KMS-11 (cell line): ENCODE measurements around the gene BIVM.

Experiments
- H2AFZ ChIP-seq: fragments of 200-600 bp; sonication (generic); 2 replicates; pipeline ENCODE4 v1.6.1; 2016; ENCODE audit warnings: antibody characterized with exemption, mixed run types, low read depth
- H3K27ac ChIP-seq: fragments of 200-600 bp; sonication (generic); 2 replicates; pipeline ENCODE4 v1.6.1; 2016; ENCODE audit warnings: mild to moderate bottlenecking, mixed run types
- H3K27me3 ChIP-seq: fragments of 200-600 bp; sonication (generic); 2 replicates; pipeline ENCODE4 v1.6.1; 2017; ENCODE audit warnings: mild to moderate bottlenecking, low read depth, mixed run types, moderate library complexity; ENCODE audit not compliant: insufficient read depth
- H3K36me3 ChIP-seq: fragments of 200-600 bp; sonication (generic); 2 replicates; pipeline ENCODE4 v1.6.1; 2017; ENCODE audit warnings: mild to moderate bottlenecking, mixed run types; ENCODE audit not compliant: insufficient read depth
- H3K4me1 ChIP-seq: fragments of 200-600 bp; sonication (generic); 2 replicates; pipeline ENCODE4 v1.6.1; 2016; ENCODE audit warnings: mild to moderate bottlenecking, low read depth, mixed run types; ENCODE audit not compliant: poor library complexity, severe bottlenecking
- H3K4me2 ChIP-seq: fragments of 200-600 bp; sonication (generic); 2 replicates; pipeline ENCODE4 v1.7.0; 2016; ENCODE audit warnings: mild to moderate bottlenecking, mixed run types
- H3K4me3 ChIP-seq: fragments of 200-600 bp; sonication (generic); IDR thresholded peaks from 2 replicates; pipeline ENCODE4 v1.6.1; 2017; ENCODE audit warnings: low read depth, low read length, mixed read lengths; ENCODE audit not compliant: insufficient read depth
- H3K79me2 ChIP-seq: fragments of 200-600 bp; sonication (generic); 2 replicates; pipeline ENCODE4 v1.6.1; 2016; ENCODE audit warnings: low read depth, mixed run types; ENCODE audit not compliant: insufficient read depth
- H3K9ac ChIP-seq: fragments of 200-600 bp; sonication (generic); 2 replicates; pipeline ENCODE4 v1.6.1; 2016; ENCODE audit warnings: mild to moderate bottlenecking, mixed run types
- H4K20me1 ChIP-seq: fragments of 200-600 bp; sonication (generic); 2 replicates; pipeline ENCODE4 v1.6.1; 2016; ENCODE audit warnings: mild to moderate bottlenecking, mixed run types; ENCODE audit not compliant: insufficient read depth
- CTCF ChIP-seq: fragments of 200-600 bp; sonication (generic); conservative IDR thresholded peaks from 2 replicates; pipeline ENCODE4 v1.6.1; 2017; ENCODE audit warnings: low read depth, mild to moderate bottlenecking, antibody characterized with exemption, low read length, moderate library complexity, mixed read lengths

Gene BIVM

GRCh38 chr13:102863590-102863989, 64.7 kb downstream of the BIVM start:
- Histone ChIP-seq H3K9ac (no peak overlapping the region), H3K27me3 (no peaks in the 10 kb centered on the region), H4K20me1 (no peaks in the 10 kb centered on the region), H3K4me2 (no peak overlapping the region), H3K36me3 (no peaks in the 10 kb centered on the region), H3K4me1 (no peaks in the 10 kb centered on the region), H3K4me3 (no peak overlapping the region), H2AFZ (no peak overlapping the region), H3K27ac (no peak overlapping the region), H3K79me2 (no peaks in the 10 kb centered on the region)
- TF ChIP-seq CTCF: no peak

DNA sequence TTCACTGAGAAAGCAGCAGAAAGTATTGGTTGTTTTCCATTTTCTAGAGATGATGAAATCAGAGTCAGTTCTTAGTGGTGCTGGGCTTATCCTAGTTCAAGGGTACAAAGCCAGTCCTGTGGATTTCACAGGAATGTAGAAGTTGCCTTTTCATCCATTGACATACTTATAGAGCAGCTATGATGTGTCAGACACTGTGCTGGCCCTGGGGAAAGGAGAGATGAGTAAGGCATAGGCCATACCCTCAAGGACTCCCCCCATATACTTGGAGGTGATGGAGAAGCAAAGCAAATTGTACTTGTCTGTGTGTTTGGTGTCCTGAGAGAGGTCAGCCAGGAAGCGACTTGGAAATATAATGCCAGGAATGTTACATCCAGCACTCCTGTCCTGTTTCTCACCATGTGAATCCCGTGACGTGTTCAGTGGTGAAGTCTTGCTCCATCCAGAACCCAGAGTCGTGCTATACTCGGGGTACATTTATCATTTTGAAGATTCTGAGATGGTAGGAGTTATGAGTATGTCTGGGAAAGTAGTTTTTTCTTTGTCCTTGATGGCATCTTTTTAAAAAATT, 69.5 kb downstream of the BIVM start:
- Histone ChIP-seq H3K79me2 (no peaks in the 10 kb centered on the region), H4K20me1 (no peaks in the 10 kb centered on the region), H2AFZ (no peak overlapping the region), H3K4me3 (no peak overlapping the region), H3K4me2 (no peak overlapping the region), H3K4me1 (no peaks in the 10 kb centered on the region), H3K27ac (no peak overlapping the region), H3K9ac (no peak overlapping the region), H3K27me3 (no peaks in the 10 kb centered on the region), H3K36me3 (no peaks in the 10 kb centered on the region)
- TF ChIP-seq CTCF: no peak

- Histone ChIP-seq H3K27ac (no peak overlapping the region), H3K9ac (no peak overlapping the region), H3K36me3 (no peaks in the 10 kb centered on the region), H2AFZ (no peak overlapping the region), H3K27me3 (no peaks in the 10 kb centered on the region), H3K4me1 (no peaks in the 10 kb centered on the region), H4K20me1 (no peaks in the 10 kb centered on the region), H3K4me2 (no peak overlapping the region), H3K79me2 (no peaks in the 10 kb centered on the region), H3K4me3 (no peak overlapping the region)
- TF ChIP-seq CTCF: no peak
These were observed 71.2 kb downstream of the BIVM start for GRCh38 chr13:102869948-102870676.

DNA sequence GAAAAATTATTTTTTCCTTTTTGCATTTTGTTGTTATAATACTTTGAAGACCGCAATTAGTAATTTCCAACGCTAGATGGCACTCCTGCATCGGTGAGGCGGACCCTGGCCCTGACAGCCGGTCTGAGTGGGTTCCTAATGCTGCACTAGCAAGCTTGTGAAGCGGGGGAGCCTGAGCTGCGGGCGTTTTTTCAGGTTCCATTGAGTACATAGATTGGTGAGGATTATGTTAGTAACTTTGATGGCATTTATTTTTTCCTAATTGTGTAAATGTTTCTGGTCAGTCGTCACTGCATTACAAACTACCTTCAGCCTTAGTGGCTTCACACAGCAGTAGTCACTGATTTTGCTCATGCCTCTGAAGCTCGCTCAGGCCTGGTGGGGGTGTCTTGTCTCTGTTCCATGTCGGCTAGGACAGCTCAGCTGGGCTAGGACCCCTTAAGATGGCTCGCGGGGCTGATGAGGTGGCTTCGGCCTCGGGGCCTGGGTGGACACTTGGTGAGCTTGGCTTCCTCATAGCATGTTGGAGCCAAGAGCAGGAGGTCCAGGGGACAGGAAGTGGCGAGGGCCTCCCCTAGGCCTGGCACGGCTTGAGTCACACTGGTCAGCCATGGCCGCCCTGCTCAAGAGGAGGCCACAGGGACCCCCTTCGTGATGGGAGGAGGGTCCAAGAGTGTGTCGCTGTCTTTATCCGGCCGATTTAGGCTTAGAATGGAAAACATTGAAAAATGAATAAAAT, 71.9 kb downstream of the BIVM start:
- Histone ChIP-seq H2AFZ (no peak overlapping the region), H3K27me3 (no peaks in the 10 kb centered on the region), H3K36me3 (no peaks in the 10 kb centered on the region), H3K79me2 (no peaks in the 10 kb centered on the region), H3K4me3 (no peak overlapping the region), H3K4me2 (no peak overlapping the region), H3K9ac (no peak overlapping the region), H4K20me1 (no peaks in the 10 kb centered on the region), H3K4me1 (no peaks in the 10 kb centered on the region), H3K27ac (no peak overlapping the region)
- TF ChIP-seq CTCF: peak; percentile 72
